ENCODE data around the gene FLVCR2. TPM values are rescaled to one million over a fixed set of nuclear protein-coding genes. Genes with fewer than 3 reads are reported as not detected.

The FLVCR2 gene
- total RNA-seq, 1 donor from 2014 or later, result 3.1 TPM

DNA sequence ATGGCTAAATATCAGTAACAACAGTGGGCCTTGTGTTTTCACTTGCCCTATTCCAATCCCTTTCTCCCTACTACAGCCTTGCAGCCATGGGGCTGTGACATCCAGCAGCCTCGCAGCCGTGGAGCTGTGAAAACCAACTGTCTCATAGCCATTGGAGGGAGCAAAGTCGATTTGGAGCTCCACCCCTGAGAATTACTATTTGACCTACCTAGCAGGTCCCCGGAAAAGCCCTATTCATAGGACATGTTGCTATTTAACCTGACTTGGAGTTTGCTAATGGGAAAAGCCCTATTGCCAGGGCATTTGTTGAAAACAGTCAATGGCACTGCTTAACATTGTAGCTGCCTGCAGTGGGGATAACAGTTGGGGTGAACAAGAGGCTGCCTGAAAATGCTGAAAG lies 49.0 kb downstream of the FLVCR2 start:
- Mint-ChIP-seq H3K4me1 (ENCODE audit: low read depth, unreplicated experiment) (peaks cover 20% of the 10 kb centered on the region), H3K27me3 (ENCODE audit: low read depth, unreplicated experiment) (no peaks in the 10 kb centered on the region), H3K9me3 (ENCODE audit: unreplicated experiment) (no peaks in the 10 kb centered on the region), H3K27ac (ENCODE audit: unreplicated experiment) (no peak overlapping the region), H3K4me3 (ENCODE audit: unreplicated experiment) (no peak overlapping the region), H3K36me3 (ENCODE audit: low read depth, unreplicated experiment) (no peaks in the 10 kb centered on the region)
- Histone ChIP-seq H3K9ac (ENCODE audit: low read length) (no peak overlapping the region), H3K27ac (ENCODE audit: low read depth, low read length) (no peak overlapping the region), H3K27me3 (ENCODE audit: insufficient read depth, low read length) (peaks cover 5% of the 10 kb centered on the region), H3K4me3 (ENCODE audit: insufficient read depth, low read depth, low read length) (no peak overlapping the region), H3K9me3 (ENCODE audit: insufficient read depth, low read depth, low read length) (no peaks in the 10 kb centered on the region), H2AFZ (ENCODE audit: low read depth, low read length) (no peak overlapping the region), H3K79me2 (ENCODE audit: insufficient read depth, low read length) (no peaks in the 10 kb centered on the region), H3K4me2 (ENCODE audit: low read length) (no peak overlapping the region), H3K36me3 (ENCODE audit: insufficient read depth, low read length) (no peaks in the 10 kb centered on the region), H3K4me1 (ENCODE audit: insufficient read depth, low read length) (no peaks in the 10 kb centered on the region), H4K20me1 (ENCODE audit: insufficient read depth, low read length) (no peaks in the 10 kb centered on the region)
- no peak for DNase-seq (ENCODE audit: low read depth)
- TF ChIP-seq EZH2 (IDR thresholded peaks at IDR 0.05; ENCODE audit: insufficient read depth, low read length), result no peak
- TF ChIP-seq, protein P1, sequence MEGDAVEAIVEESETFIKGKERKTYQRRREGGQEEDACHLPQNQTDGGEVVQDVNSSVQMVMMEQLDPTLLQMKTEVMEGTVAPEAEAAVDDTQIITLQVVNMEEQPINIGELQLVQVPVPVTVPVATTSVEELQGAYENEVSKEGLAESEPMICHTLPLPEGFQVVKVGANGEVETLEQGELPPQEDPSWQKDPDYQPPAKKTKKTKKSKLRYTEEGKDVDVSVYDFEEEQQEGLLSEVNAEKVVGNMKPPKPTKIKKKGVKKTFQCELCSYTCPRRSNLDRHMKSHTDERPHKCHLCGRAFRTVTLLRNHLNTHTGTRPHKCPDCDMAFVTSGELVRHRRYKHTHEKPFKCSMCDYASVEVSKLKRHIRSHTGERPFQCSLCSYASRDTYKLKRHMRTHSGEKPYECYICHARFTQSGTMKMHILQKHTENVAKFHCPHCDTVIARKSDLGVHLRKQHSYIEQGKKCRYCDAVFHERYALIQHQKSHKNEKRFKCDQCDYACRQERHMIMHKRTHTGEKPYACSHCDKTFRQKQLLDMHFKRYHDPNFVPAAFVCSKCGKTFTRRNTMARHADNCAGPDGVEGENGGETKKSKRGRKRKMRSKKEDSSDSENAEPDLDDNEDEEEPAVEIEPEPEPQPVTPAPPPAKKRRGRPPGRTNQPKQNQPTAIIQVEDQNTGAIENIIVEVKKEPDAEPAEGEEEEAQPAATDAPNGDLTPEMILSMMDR (IDR thresholded peaks at IDR 0.05; ENCODE audit: insufficient read depth, low read depth, low read length), result no peak
- FAIRE-seq, result no peak

DNA sequence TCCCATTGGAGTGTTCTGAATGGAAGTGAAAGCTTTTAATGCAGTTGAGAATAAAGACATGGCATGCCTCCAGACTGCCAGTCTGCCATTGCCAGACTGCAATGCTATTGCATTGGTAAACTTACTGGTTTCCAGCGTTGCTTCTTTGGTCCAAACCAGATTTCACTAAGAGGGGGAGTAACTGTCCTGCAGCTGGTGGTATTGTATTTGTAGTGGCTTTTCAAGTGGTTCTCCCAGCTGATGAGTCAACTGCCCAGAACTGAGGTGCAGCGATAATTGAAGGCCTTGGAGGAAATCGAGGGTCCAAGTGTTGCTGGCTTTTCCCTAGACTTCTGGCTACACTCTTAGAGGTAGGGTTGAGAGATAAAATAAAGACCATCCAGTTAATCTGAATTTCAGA lies 50.4 kb downstream of the FLVCR2 start:
- Mint-ChIP-seq H3K9me3 (ENCODE audit: unreplicated experiment) (no peaks in the 10 kb centered on the region), H3K4me1 (ENCODE audit: low read depth, unreplicated experiment) (peaks cover 20% of the 10 kb centered on the region), H3K27ac (ENCODE audit: unreplicated experiment) (no peak overlapping the region), H3K27me3 (ENCODE audit: low read depth, unreplicated experiment) (no peaks in the 10 kb centered on the region), H3K36me3 (ENCODE audit: low read depth, unreplicated experiment) (peaks cover 4% of the 10 kb centered on the region), H3K4me3 (ENCODE audit: unreplicated experiment) (no peak overlapping the region)
- no peaks in the 10 kb centered on the region for H3K36me3 ChIP-seq (ENCODE audit: insufficient read depth, low read length)
- no peak overlapping the region for H3K27ac ChIP-seq (ENCODE audit: low read depth, low read length)
- H3K9me3 ChIP-seq (ENCODE audit: insufficient read depth, low read depth, low read length), result no peaks in the 10 kb centered on the region
- H3K4me2 ChIP-seq (ENCODE audit: low read length), result no peak overlapping the region
- no peaks in the 10 kb centered on the region for H3K79me2 ChIP-seq (ENCODE audit: insufficient read depth, low read length)
- no peak for FAIRE-seq
- H2AFZ ChIP-seq (ENCODE audit: low read depth, low read length), result no peak overlapping the region
- no peaks in the 10 kb centered on the region for H3K4me1 ChIP-seq (ENCODE audit: insufficient read depth, low read length)
- no peaks in the 10 kb centered on the region for H4K20me1 ChIP-seq (ENCODE audit: insufficient read depth, low read length)
- no peak overlapping the region for H3K9ac ChIP-seq (ENCODE audit: low read length)
- DNase-seq (ENCODE audit: low read depth), result peak; percentile 36
- TF ChIP-seq, protein P1 (IDR thresholded peaks at IDR 0.05; ENCODE audit: insufficient read depth, low read depth, low read length), result no peak
- no peak for TF ChIP-seq EZH2 (IDR thresholded peaks at IDR 0.05; ENCODE audit: insufficient read depth, low read length)
- no peak overlapping the region for H3K4me3 ChIP-seq (ENCODE audit: insufficient read depth, low read depth, low read length)
- peaks cover 5% of the 10 kb centered on the region for H3K27me3 ChIP-seq (ENCODE audit: insufficient read depth, low read length)

DNA sequence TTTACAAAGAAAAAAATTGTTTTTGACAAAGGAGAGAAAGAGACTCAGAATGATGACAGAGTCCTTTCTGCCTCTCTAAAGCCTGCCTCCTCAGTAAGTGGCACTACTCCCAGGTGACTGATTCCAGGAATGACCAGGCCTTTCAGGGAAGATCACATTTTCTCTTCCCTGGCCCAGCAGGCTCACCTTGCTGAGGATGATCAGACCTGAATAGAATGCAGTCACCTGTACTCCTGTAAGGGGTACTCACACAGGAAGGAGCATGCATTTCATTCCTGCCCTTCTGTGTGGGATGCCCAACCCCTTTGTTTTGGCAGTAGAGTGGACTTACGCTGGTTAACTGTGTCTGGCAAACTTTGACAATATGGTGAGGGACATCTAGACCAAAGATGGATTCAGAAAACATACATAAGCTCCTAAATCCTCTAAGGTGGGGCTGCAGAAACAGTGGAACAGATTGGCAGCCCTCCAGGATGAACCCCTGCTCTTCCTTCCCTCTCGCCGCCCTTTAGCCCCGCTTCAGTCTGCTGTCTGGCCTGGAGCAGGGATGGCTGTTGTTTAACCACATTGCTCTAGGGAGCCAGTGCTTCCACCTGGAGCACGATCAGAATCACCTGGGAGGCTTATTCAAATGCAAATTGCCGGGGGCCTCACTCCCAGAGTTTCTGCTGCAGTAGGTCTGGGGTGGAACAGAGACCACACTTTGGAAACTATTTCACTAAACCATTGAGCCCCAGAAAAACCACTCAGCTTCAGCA lies 52.5 kb downstream of the FLVCR2 start:
- H3K27me3 ChIP-seq (ENCODE audit: insufficient read depth, low read length), result peaks cover 5% of the 10 kb centered on the region
- Mint-ChIP-seq H3K4me1 (ENCODE audit: low read depth, unreplicated experiment) (peaks cover 25% of the 10 kb centered on the region), H3K9me3 (ENCODE audit: unreplicated experiment) (no peaks in the 10 kb centered on the region), H3K27ac (ENCODE audit: unreplicated experiment) (no peak overlapping the region), H3K27me3 (ENCODE audit: low read depth, unreplicated experiment) (no peaks in the 10 kb centered on the region), H3K36me3 (ENCODE audit: low read depth, unreplicated experiment) (peaks cover 11% of the 10 kb centered on the region), H3K4me3 (ENCODE audit: unreplicated experiment) (peak overlapping the region; percentile 22)
- no peak overlapping the region for H3K4me2 ChIP-seq (ENCODE audit: low read length)
- no peaks in the 10 kb centered on the region for H4K20me1 ChIP-seq (ENCODE audit: insufficient read depth, low read length)
- no peak for FAIRE-seq
- H3K79me2 ChIP-seq (ENCODE audit: insufficient read depth, low read length), result no peaks in the 10 kb centered on the region
- H3K4me1 ChIP-seq (ENCODE audit: insufficient read depth, low read length), result no peaks in the 10 kb centered on the region
- no peaks in the 10 kb centered on the region for H3K36me3 ChIP-seq (ENCODE audit: insufficient read depth, low read length)
- TF ChIP-seq, protein P1 (IDR thresholded peaks at IDR 0.05; ENCODE audit: insufficient read depth, low read depth, low read length), result no peak
- no peak for TF ChIP-seq EZH2 (IDR thresholded peaks at IDR 0.05; ENCODE audit: insufficient read depth, low read length)
- H3K9me3 ChIP-seq (ENCODE audit: insufficient read depth, low read depth, low read length), result no peaks in the 10 kb centered on the region
- no peak overlapping the region for H2AFZ ChIP-seq (ENCODE audit: low read depth, low read length)
- no peak overlapping the region for H3K9ac ChIP-seq (ENCODE audit: low read length)
- no peak overlapping the region for H3K27ac ChIP-seq (ENCODE audit: low read depth, low read length)
- no peak for DNase-seq (ENCODE audit: low read depth)
- no peak overlapping the region for H3K4me3 ChIP-seq (ENCODE audit: insufficient read depth, low read depth, low read length)
